Duodenal mucosa (tissue), 2 donors: ENCODE results near the gene PIP5K1B.

Experiments used
- H3K27ac ChIP-seq: one replicate; pipeline ENCODE4 v1.7.0; 2013; ENCODE audit warnings: low read depth, low read length
- H3K27me3 ChIP-seq, 2 donors: one replicate each; pipeline ENCODE4 v1.7.0; 2013; ENCODE audit warnings: low read length in 2 of 2, control low read depth in 1 of 2; ENCODE audit not compliant: insufficient read depth in 2 of 2, control insufficient read depth in 1 of 2
- H3K36me3 ChIP-seq, 2 donors: one replicate each; pipeline ENCODE4 v1.7.0; 2013; ENCODE audit warnings: low read length in 2 of 2, control low read depth in 1 of 2; ENCODE audit not compliant: insufficient read depth in 2 of 2, control insufficient read depth in 1 of 2
- H3K4me1 ChIP-seq, 2 donors: one replicate each; pipeline ENCODE4 v1.7.0; 2013; ENCODE audit warnings: low read length in 2 of 2, control low read depth in 1 of 2; ENCODE audit not compliant: insufficient read depth in 2 of 2, control insufficient read depth in 1 of 2
- H3K4me3 ChIP-seq, 2 donors: one replicate each; pipeline ENCODE4 v1.7.0; 2013; ENCODE audit warnings: low read length in 2 of 2, low read depth in 1 of 2
- H3K9ac ChIP-seq, 2 donors: one replicate each; pipeline ENCODE4 v1.7.0; 2013; ENCODE audit warnings: low read length in 2 of 2, low read depth in 1 of 2
- H3K9me3 ChIP-seq, 2 donors: one replicate each; pipeline ENCODE4 v1.7.0; 2013; ENCODE audit warnings: low read length in 2 of 2, control low read depth in 1 of 2; ENCODE audit not compliant: control insufficient read depth in 1 of 2

PIP5K1B gene

DNA sequence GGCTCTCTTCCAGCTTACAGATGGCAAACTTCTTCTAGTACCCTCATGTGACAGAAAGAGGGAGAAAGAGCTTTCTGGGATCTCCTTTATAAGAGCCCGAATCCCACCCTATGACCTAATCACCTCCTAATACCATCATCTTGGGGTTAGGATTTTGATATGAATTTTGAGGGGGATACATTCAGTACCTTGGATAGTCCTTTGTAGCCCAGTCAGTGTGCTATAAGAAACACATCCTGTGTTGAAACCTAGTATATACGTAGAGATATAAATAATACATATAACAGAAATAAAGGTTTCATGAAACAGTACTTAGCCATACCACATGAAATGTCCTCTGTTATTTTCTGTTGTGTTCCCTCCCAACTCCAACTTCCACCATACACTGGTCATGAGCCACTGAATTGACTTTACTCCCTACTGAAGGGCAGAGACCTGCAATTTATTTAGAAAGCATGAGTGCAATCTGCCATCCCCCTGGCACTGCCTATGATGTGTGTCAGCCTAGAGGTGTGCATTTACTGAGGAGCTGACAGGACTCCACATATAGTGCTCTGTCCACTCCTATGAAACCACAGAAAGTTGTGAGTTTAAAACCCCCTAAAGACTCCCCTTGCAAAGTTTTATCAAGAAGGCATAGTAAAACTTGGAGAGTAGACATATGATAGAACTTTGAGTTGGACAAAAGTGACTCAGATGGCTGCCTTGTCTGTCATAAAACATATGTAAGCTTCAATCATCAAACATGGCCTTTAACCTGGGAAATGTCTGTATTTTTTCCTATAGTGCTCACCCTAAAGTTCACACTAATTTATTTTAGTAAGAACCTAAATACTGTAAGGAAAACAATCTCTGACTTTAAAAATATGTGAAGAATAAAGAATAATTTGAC, 12.8 kb downstream of the PIP5K1B start:
- Histone ChIP-seq H3K36me3 (no peaks in the 10 kb centered on the region), H3K27me3 (no peaks in the 10 kb centered on the region), H3K4me1 (peaks cover 31 to 59% of the 10 kb centered on the region in 2 donors), H3K9me3 (no peaks in the 10 kb centered on the region), H3K4me3 (no peak overlapping the region), H3K27ac (no peak overlapping the region), H3K9ac (no peak overlapping the region)

DNA sequence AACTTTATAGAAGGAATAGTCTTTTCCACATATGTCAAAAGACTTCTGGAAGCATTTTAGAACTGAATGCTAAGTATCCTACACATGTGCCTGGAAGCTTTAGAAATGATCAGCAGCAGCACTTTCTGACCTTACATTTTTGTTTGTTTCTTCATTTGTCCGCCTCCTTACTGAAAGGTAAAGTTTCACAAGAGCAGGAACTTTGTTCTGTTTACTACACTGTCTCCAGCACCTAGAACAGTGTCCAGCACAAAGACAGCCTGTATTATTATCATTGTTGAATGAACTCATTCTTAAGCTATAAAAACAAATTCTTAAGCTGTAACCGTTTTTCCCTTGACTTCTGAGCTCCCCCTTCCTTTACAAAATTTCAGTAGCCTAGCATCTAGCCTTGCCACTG, 14.8 kb downstream of the PIP5K1B start:
- Histone ChIP-seq H3K9ac (no peak overlapping the region), H3K4me3 (no peak overlapping the region), H3K9me3 (no peaks in the 10 kb centered on the region), H3K27ac (no peak overlapping the region), H3K4me1 (peaks cover 24 to 40% of the 10 kb centered on the region in 2 donors), H3K27me3 (no peaks in the 10 kb centered on the region), H3K36me3 (no peaks in the 10 kb centered on the region)

DNA sequence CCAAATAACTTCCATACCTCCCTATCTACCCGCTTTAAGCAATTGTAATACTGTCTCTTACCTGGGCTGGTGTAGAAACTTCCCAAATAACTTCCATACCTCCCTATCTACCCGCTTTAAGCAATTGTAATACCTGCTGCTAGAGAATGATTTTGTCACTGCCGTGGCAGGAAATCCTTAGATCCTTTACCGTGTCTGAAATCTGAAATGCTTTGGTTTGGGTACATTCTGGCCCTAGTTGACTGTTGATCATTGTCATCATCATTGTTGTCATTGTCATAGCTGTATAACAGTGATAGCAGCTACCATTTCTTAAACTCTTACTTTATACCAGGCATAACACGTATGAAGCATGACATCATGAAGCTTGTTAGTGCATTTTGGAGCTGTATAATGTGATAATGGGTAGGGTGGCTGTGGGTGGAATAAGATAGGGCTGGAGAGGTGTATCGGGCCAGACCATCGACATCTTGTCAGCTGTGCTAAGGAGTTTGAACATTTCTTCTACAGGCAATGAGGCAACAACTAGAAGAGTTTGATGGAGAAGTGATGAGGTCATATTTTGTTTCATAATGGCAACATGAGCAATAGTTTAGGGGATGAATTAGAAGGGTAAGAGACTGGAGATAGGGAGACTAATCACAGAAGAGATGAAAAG, 15.7 kb downstream of the PIP5K1B start:
- H3K36me3 ChIP-seq = no peaks in the 10 kb centered on the region
- no peaks in the 10 kb centered on the region for H3K9me3 ChIP-seq
- H3K27ac ChIP-seq = no peak overlapping the region
- peaks cover 18 to 35% of the 10 kb centered on the region in 2 donors for H3K4me1 ChIP-seq
- no peak overlapping the region for H3K9ac ChIP-seq
- H3K4me3 ChIP-seq = no peak overlapping the region
- no peaks in the 10 kb centered on the region for H3K27me3 ChIP-seq

DNA sequence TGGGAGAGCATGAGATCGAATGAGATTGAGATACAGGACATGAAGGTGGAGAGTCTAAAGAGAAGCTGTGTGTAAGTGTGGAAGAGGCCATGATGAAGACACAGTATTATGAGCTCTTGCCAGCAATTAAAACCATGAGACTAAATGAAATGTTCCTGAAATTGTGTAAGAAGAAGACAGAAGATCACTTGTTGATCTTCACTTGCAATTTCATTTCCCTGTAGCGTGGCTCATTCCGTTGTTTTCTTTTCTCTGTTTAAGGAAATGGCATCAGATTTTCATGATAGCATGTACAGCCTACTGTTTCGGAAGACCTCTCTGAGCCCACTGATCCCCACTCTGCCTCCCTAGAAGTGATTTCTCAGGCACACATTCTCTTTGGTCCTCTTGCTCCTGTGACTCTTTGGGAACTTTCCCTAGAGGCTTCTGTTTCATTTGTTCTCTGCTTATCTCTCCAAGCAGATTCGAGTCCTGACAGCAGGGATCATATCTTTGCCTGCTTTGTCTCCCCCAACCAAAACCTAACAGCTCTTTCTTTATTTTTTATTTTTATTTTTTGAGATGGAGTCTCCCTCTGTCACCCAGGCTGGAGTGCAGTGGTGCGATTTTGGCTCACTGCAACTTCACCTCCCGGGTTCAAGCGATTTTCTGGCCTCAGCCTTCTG, 16.8 kb downstream of the PIP5K1B start:
- no peak overlapping the region for H3K27ac ChIP-seq
- no peaks in the 10 kb centered on the region for H3K36me3 ChIP-seq
- no peak overlapping the region for H3K9ac ChIP-seq
- no peak overlapping the region for H3K4me3 ChIP-seq
- peaks cover 18 to 35% of the 10 kb centered on the region in 2 donors for H3K4me1 ChIP-seq
- H3K9me3 ChIP-seq = no peaks in the 10 kb centered on the region
- no peaks in the 10 kb centered on the region for H3K27me3 ChIP-seq

DNA sequence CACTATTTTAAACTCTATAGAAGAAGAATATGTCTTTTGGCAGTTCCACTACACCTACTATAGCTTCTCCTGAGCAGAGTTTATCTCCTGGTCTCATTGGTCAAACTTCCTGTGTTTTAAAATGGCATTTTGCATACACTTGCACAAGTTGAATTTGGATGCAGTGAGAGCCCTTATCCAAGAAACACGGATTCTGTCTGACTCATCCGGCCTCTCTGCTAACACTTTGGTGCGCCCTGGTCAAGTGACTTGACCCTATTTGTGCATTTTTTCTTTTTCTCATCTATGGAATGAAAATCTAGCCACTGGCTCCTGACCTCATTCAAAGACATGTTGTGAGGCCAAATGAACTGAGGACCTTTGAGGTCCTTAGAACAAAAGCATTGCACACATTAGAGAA, 20.0 kb downstream of the PIP5K1B start:
- Histone ChIP-seq H3K9ac (no peak overlapping the region), H3K27me3 (no peaks in the 10 kb centered on the region), H3K4me1 (peaks cover 12 to 15% of the 10 kb centered on the region in 2 donors), H3K4me3 (no peak overlapping the region), H3K9me3 (peaks cover 0 to 5% of the 10 kb centered on the region in 2 donors), H3K27ac (no peak overlapping the region), H3K36me3 (no peaks in the 10 kb centered on the region)

DNA sequence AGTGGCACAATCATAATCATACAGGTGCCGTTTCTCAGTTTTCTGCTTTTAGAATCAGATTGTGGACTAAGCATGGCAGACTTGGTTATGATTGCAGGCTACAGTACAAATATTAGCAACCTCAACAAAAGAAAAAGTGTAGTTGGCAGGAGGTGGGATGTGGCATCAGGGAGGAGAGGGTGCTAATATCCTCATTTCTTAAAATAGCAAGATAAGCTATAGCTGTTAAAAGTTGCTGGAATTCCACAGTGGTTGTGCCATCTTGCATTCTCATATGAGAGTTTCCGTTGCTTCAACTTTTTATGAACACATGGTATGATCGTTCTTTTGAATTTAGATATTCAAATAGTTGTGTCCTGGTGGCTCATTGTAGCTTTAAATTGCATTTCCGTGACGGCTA, 21.4 kb downstream of the PIP5K1B start:
- peaks cover 15 to 22% of the 10 kb centered on the region in 2 donors for H3K4me1 ChIP-seq
- no peak overlapping the region for H3K4me3 ChIP-seq
- peaks cover 0 to 5% of the 10 kb centered on the region in 2 donors for H3K9me3 ChIP-seq
- H3K27ac ChIP-seq = no peak overlapping the region
- H3K9ac ChIP-seq = no peak overlapping the region
- no peaks in the 10 kb centered on the region for H3K27me3 ChIP-seq
- no peaks in the 10 kb centered on the region for H3K36me3 ChIP-seq

DNA sequence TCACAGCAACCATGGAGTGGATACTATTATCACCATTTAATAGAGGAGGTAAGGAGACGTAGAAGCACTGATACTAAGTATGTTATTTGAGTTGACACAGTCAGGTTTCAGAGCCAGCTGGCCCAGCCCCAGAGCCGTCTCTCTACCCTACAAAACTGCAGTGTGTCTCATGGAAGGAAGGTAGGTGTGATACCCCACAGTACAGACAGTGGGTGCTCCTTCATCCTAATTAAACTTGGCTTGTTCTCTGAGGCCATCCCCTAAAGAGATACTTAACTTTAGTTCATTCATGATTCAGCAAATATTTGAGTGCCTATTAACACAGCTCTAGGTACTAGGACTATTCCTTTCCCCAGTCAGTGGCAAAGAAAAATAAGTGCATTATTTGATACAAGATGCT, 22.6 kb downstream of the PIP5K1B start:
- H3K4me1 ChIP-seq = peaks cover 20 to 34% of the 10 kb centered on the region in 2 donors
- H3K9me3 ChIP-seq = peaks cover 0 to 5% of the 10 kb centered on the region in 2 donors
- no peak overlapping the region for H3K9ac ChIP-seq
- no peak overlapping the region for H3K4me3 ChIP-seq
- H3K36me3 ChIP-seq = no peaks in the 10 kb centered on the region
- H3K27me3 ChIP-seq = no peaks in the 10 kb centered on the region
- H3K27ac ChIP-seq = no peak overlapping the region

DNA sequence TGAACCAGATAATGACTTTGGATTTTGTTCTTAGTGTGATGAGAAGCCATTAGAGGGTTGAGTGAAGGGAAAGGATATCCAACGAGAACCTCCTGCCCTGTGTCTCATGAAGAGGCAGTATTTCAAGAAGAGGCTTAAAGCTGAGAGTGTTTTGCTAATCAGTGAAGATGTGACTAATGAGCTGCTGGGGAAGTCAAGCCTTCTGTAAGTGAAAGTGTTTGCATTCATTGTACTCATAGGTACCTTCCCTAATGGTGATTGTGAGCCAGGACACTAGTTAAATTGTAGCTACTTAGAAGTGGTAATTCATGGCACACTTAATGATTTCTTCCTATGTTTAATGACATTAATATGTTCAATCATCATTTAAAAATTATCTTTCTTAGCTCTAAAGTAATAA, 23.7 kb downstream of the PIP5K1B start:
- no peak overlapping the region for H3K4me3 ChIP-seq
- no peak overlapping the region for H3K9ac ChIP-seq
- H3K36me3 ChIP-seq = no peaks in the 10 kb centered on the region
- no peak overlapping the region for H3K27ac ChIP-seq
- H3K27me3 ChIP-seq = no peaks in the 10 kb centered on the region
- peaks cover 0 to 5% of the 10 kb centered on the region in 2 donors for H3K9me3 ChIP-seq
- peaks cover 23 to 41% of the 10 kb centered on the region in 2 donors for H3K4me1 ChIP-seq

DNA sequence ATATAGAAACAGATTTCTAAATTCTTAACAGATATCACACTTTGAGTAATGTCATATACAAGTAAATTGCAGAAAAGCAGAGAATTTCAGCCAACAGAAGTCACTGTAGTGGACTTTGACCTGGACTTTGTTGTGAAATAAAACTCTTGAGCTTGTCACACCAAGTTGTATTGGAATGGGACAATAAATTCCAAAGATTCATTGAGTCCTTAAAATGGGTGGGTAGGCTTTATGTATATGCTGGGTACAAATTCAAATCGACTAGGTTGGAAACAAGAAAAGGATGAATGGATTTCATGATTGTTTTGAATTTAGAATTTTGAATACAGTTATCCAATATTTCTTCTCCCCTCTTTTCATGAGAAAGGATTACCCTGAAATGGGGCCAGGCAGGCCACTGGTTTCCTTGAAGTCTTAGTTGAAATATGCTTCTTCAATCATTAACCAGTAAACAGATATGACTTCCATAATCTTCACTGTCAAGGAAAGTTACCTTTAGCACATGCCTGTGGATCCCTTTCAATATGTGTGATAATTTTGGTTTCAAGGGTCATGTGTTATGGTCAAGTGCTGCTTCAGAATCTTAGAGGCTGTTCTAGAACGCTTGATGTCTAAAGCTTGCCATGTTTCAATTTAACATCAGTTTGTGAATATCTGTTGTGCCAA, 25.7 kb downstream of the PIP5K1B start:
- H3K27ac ChIP-seq = peak overlapping the region; percentile 71
- peak overlapping the region in 1 of 2 donors; percentile 31 for H3K4me3 ChIP-seq
- no peaks in the 10 kb centered on the region for H3K36me3 ChIP-seq
- peaks cover 0 to 5% of the 10 kb centered on the region in 2 donors for H3K9me3 ChIP-seq
- H3K27me3 ChIP-seq = no peaks in the 10 kb centered on the region
- H3K4me1 ChIP-seq = peaks cover 27 to 56% of the 10 kb centered on the region in 2 donors
- H3K9ac ChIP-seq = no peak overlapping the region
